Esophagus squamous epithelium (tissue), 4 donors: ENCODE data around the gene IFNL1.

Source experiments
- POLR2A ChIP-seq, 4 donors: fragments of 450-650 bp; IDR thresholded peaks; one replicate each; pipeline ENCODE4 v1.6.1; 2017; ENCODE audit warnings: antibody characterized with exemption in 4 of 4, mild to moderate bottlenecking in 4 of 4, moderate library complexity in 3 of 4
- TF ChIP-seq, protein P1 (sequence below), 6 experiments: fragments of 450-650 bp in 4 of 6; fragments of 200-600 bp in 2 of 6; sonication (generic) in 2 of 6; IDR thresholded peaks; one replicate each; pipeline ENCODE4 v1.5.1; 2016 to 2019; ENCODE audit warnings: antibody characterized with exemption in 6 of 6, mild to moderate bottlenecking in 4 of 6, moderate library complexity in 4 of 6

- TF ChIP-seq, protein P1, sequence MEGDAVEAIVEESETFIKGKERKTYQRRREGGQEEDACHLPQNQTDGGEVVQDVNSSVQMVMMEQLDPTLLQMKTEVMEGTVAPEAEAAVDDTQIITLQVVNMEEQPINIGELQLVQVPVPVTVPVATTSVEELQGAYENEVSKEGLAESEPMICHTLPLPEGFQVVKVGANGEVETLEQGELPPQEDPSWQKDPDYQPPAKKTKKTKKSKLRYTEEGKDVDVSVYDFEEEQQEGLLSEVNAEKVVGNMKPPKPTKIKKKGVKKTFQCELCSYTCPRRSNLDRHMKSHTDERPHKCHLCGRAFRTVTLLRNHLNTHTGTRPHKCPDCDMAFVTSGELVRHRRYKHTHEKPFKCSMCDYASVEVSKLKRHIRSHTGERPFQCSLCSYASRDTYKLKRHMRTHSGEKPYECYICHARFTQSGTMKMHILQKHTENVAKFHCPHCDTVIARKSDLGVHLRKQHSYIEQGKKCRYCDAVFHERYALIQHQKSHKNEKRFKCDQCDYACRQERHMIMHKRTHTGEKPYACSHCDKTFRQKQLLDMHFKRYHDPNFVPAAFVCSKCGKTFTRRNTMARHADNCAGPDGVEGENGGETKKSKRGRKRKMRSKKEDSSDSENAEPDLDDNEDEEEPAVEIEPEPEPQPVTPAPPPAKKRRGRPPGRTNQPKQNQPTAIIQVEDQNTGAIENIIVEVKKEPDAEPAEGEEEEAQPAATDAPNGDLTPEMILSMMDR (IDR thresholded peaks at IDR 0.05), result no peak
- TF ChIP-seq POLR2A (IDR thresholded peaks at IDR 0.05), result no peak
Measured at GRCh38 chr19:39299404-39299803, 3.2 kb downstream of the IFNL1 start.
